Stimulated activated CD4-positive, alpha-beta T cell treated with anti-CD3 and anti-CD28 coated beads, Interleukin-15, amount 100 ng/mL, for 48 hours (primary cell): ENCODE data around the gene SCFD2.
"Not testable (repeated sequence)": the region's sequence is repeated elsewhere in the genome, so short reads cannot be mapped to it uniquely, and the experiment has no call there.

Experiments
- DNase-seq, 2 donors: peaks; one replicate each; pipeline ENCODE4 v3.0.0-alpha.2; 2020; ENCODE audit warnings: low read depth in 2 of 2

SCFD2 gene

GRCh38 chr4:53365486-53366300, at the start of gene SCFD2:
TSS of gene SCFD2 (minus strand) at chr4:53366061.
- peak; percentile 92 to 95 for DNase-seq

DNA sequence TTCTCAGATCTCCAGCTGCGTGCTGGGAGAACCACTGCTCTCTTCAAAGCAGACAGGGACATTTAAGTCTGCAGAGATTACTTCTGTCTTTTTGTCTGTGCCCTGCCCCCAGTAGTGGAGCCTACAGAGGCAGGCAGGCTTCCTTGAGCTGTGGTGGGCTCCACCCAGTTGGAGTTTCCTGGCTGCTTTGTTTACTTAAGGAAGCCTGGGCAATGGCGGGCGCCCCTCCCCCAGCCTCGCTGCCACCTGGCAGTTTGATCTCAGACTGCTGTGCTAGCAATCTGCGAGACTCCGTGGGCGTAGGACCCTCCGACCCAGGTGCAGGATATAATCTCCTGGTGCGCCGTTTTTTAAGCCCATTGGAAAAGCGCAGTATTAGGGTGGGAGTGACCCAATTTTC, 43.6 kb upstream of the SCFD2 start:
- DNase-seq, result not testable (repeated sequence)

DNA sequence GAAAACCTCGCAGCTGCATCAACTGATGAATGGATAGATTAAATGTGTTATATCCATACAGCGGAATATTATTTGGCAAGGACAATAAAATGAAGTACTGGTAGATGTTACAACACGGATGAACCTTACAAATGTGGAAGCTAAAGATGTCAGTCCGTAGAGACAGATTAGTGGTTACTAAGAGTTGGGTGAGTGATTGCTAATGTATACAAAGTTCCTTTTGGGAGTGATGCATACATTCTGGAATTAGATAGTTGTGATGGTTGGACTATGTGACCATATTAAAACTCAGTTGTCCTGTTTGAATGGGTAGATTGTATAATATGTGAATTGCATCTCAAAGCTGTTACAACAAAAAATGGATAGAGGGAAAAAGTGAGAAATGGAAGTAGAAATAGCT, 14.4 kb upstream of the SCFD2 start:
- DNase-seq, result no peak

GRCh38 chr4:53378171-53378482, 12.3 kb upstream of the SCFD2 start:
- no peak for DNase-seq

GRCh38 chr4:53377319-53378170, 11.7 kb upstream of the SCFD2 start, which contains the start of gene FIP1L1:
TSS of gene FIP1L1 (plus strand) at chr4:53377641. CDS start at chr4:53377839, 198 bp downstream.
- peak; percentile 89 to 90 for DNase-seq

DNA sequence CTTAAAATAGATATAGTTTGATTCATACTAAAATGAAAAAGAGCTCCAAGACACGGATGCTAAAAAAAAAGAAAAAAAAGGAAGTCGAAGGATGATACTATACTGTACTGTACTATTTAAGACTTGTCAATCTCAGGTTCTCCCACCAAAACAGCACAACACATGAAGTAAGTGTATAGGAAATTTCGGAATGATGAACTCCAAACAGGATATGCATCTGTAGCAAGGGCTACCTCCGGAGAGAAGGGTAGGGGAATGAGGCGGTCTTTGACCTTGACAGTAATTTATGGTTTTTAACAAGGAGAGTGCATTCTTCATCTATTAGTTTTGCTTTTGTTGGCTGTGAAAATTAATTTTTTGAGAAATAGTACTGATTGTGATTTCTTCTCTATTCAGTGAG, 11.0 kb upstream of the SCFD2 start:
- no peak for DNase-seq

- no peak for DNase-seq
Observed at GRCh38 chr4:53374777-53375258, 9.0 kb upstream of the SCFD2 start.

DNA sequence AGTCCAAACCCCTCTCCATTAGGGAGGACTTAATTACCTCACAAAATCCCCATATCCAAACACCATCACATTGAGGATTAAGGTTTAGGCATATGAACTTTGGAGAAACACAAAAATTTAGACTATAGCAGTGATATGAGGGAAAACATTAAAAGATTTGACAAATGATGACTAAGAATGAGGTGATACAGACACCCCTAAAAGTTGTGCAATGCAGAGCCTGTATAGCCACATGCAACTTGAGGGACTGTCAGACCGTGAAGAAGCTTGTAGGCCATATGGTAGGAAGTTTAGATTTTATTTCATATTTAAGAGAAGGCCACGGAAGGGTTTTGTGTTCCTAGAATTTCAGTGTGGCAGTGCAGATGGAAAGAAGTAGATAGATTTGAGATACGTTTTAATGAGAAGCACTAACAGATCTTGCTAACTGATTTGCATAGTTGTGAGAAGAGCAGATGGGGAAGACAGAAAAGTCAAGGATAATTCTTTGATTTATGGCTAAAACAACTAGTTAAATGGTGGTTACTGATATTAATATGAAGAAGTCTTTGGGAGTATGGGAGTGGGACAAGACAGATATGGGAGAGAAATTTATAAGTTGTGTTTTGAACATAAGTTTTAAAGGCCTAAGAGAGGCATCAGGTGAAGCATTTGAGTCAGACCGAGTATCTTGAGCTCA, 6.1 kb upstream of the SCFD2 start:
- no peak for DNase-seq

GRCh38 chr4:53371049-53371448, 5.2 kb upstream of the SCFD2 start:
- DNase-seq, result no peak

- no peak for DNase-seq
Observed at GRCh38 chr4:53367721-53368120, 1.9 kb upstream of the SCFD2 start.

DNA sequence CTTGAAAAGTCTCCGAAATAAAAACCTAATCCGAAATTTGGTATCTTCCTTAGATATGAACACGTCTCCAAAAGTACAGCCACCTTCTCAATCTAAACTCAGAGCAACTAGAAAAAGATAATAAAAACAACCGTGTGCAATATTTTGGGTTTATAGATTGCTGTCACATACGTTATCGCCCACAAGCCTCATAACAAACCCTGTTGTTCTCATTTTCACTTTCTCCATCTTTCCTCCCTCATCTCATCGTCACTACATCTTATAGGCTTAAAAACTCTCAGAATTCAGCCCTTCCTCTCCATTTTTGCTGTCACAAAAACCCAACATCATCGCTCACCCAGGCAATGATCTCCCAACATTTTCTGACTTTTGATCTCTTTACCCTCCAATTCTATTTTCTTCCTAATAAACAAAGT, 448 bp upstream of the SCFD2 start:
- DNase-seq, result no peak

DNA sequence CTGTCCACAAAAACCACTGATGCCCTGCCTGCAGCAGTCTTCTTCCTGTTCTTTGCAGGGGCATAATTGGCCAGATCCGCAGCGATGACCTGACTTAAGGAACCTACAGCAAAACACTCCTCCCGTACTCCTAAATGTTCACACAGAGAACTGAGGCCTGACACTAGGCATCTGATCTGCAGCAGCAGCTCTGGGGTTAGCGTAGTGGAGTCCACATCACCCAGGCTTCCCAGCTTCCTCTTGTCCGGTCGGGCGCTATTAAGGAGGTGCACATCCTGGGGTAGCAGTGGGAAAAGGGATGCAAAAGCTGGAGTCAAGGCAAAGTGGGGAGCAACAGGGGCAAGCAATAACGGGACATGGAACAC, 758 bp downstream of the SCFD2 start:
- DNase-seq, result no peak

DNA sequence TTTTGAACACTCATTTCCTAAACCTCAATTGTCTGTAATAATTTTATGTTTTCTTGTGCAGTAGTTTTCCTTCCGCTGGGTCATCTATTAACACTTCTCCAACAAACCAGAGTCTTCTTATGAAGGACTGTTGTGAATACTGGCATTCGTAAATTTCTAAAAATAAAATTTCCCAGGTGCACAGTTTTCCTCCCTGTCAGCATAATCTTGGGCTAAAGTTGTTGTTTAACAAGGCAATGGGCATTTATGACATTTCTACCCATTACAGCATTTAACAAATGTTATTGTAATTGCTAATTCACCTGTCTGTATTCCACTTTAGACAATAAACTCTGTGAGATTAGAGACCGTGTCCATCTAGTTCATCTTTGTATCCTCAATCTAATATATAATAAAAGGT, 1.2 kb downstream of the SCFD2 start:
- no peak for DNase-seq

DNA sequence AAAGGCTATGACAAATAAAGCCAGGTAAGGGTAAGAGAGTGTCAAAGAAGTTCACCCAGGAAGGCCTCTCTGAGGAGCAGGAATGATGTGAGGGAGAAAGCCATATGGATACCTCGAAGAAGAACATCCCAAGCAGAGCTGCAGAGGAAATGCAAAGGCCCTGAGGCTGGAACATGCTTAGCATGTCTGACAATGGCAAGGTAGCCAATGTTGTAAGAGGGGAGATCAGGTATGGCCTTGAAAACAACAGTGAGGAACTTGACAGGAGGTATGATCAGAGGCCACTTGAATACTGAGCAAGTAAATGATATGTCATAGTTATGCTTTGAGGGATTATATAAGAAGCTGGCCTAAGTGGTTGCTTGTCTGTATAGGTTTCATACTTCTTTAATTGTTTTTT, 3.8 kb downstream of the SCFD2 start:
- no peak for DNase-seq

DNA sequence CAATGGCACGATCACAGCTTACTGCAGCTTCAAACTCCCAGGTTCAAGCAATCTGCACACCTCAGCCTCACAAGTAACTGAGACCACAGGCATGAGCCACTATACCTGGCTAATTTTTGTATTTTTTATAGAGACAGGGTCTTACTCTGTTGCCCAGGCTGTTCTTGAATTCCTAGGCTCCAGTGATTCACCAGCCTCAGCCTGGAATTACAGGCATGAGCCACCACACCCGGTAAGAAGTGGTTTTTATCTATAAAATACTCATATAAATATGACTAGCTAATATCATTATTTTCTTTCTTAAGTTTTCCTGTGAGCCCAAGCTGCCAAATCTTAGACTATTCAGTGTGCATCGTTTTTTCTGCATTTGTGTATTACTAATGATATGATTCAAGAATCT, 4.4 kb downstream of the SCFD2 start:
- DNase-seq, result no peak

DNA sequence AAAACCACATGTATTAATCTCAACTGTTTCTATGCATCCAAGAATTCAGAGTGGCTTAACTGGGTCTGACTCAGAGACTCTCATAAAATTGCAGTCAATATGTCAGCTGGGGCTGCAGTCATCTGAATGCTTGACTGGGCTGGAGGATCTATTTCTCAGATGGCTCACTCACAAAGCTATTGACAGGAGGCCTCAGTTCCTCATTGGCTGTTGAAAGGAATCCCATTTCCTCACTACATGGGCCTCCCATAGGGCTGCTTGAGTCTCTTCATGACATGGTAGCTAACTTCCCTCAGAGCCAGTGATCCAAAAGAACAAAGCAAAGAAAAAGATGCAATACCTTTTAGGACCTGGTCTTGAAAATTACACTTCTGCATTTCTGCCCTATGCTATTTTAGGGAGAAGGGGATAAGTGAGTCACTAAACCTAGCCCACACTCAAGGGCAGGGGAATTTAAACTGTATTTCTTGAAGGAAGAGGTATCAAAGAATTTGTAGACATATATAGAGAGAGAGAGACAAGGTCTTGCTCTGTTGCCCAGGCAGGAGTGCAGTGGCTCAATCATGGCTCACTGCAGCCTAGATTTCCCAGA, 9.8 kb downstream of the SCFD2 start:
- DNase-seq, result no peak

- no peak for DNase-seq
Observed at GRCh38 chr4:53354012-53354722, 11.7 kb downstream of the SCFD2 start.

DNA sequence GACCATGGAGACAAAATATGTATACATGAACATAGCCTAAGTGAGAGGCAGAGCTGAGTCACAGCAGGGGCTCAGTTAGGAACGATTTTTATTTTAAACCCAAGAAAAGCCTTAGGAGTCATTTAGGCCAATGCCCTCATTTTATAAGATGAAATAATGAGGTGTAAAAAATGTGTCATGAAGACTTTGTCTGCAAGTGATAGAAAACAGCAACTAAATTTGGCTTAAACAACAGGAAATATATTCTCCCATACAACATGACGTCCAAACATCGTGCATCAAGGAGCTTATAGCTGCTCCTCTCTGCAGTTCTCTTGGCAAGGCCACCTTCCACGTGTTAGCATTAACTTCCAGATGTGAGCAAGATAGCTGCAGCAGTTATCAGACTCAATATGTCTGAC, 16.8 kb downstream of the SCFD2 start:
- DNase-seq, result no peak

GRCh38 chr4:53348046-53348445, 17.8 kb downstream of the SCFD2 start:
- no peak for DNase-seq

DNA sequence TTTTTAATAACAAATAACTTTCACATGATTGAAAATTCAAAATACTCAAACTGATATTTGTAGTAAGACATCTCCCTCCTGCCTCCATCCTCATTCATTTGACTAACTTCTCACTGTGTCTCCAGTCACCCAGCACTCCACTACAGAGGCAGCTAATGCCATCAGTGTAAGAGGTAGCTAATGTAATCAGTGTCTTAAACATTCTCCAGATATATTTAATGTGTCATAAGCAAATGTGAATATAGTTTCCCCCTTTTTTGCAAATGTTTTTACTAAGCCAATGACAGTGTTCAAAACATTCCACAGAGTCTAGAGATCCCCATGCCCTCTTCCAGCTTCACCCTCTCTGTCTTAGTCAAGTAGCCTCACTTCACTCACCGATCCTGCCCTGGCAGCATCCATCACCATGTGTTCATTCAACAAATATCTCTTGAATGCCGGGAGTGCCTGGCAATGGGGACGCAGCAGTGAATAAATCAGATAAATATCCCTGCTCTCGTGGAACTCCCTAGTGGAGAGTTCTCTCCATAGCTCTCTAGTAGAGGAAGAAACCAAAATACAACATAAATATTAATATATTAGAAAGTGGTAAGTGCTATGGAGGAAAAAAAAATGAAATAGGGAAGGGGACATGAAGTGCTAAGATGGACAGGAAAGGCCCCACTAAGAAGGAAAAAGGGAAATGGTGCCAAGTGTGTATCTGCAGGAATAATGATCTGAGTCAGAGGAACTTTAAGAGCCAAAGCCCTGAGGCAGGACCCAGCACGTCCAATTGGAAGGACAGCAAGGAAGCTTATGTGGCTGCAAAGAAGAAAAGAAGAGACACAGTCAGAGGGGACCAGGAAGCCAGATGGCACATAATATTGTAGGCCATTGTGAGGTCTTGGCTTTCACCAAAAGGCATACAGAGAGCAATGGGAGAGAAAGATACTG, 18.7 kb downstream of the SCFD2 start:
- no peak for DNase-seq
